ENCODE measurements around the gene NKAIN1. TPM values are rescaled to one million over a fixed set of nuclear protein-coding genes. Genes with fewer than 3 reads are reported as not detected.
A peak's percentile ranks its signal among the peaks of the same experiment; 100 is the strongest.
"Not testable (repeated sequence)": the region's sequence is repeated elsewhere in the genome, so short reads cannot be mapped to it uniquely, and the experiment has no call there.

The NKAIN1 gene
- total RNA-seq (2021; ENCODE audit: unreplicated experiment) = 1.7 TPM
- polyA plus RNA-seq (2012; ENCODE audit: insufficient read length) = 2.5 TPM
- percentile 27 among the genes with signal in this experiment for Bru-seq, nascent RNA
- BruChase-seq, experiment 1, labeled RNA remaining after a 2-hour chase = percentile 30 among the genes with signal in this experiment
- percentile 30 among the genes with signal in this experiment for BruChase-seq, experiment 2, labeled RNA remaining after a 6-hour chase
- long read RNA-seq, partial matches to known transcripts = 0 of 3 reads
- long read RNA-seq, other reads (novel, unspliced or antisense) = 3 of 3 reads

DNA sequence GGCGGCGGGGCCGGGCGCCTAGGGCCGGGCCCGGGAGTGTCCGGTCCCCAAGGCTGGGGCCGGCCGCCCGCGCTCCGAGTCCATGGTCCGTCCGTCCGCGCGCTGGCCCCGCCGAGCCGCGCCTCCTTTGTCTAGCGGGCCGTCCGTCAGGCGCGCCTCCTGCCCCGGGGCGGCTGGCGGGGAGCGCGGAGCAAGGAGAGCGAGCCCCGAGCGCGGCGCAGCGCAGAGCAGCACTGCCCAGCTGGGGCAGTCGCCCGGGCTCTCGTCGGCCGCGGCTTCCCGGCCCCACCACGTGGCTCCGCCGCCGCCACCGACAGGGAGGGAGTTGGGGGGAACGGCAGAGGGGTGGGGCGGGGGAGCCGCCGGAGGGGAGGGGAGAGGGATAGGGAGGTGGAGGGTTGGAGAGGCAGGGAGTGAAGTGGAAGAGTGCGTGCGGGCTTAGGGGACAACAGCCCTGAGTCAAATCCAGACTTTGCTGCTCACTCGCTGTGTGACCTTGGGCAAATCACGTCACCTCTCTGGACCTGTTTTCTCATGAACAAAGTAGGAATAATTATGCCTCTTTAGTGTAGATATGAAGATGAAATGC lies at the start of gene NKAIN1:
TSS of gene NKAIN1 (minus strand) at position 235 of the 589 bp plus-strand sequence. CDS start 340 bp downstream, outside the sequence.
- DNase-seq (ENCODE audit: low read depth, low spot score) (no peak), ATAC-seq (peak; percentile 79)
- Histone ChIP-seq H3K27ac (ENCODE audit: low read length) (no peak within 1 kb of the TSS), H3K27me3 (ENCODE audit: control insufficient read depth, insufficient read depth, low read length) (peaks cover 14% of the 10 kb centered on the region), H3K4me3 (ENCODE audit: low read depth in 2 of 2, low read length in 2 of 2) (peak within 1 kb of the TSS; percentile 33 to 41), H3K4me1 (ENCODE audit: control insufficient read depth, insufficient read depth, low read length) (no peaks in the 10 kb centered on the region), H3K36me3 (ENCODE audit: control insufficient read depth, insufficient read depth, low read length) (no peaks in the 10 kb centered on the region), H3K9me3 (ENCODE audit: control insufficient read depth, insufficient read depth, low read depth, low read length) (no peaks in the 10 kb centered on the region)
- POLR2A ChIA-PET = no interaction called here
- intact Hi-C loops (cut with micrococcal nuclease; ENCODE audit: unreplicated experiment) (loop anchor here (10.0 kb wide), 1 partner anchor 55 kb away; no protein-coding TSS in a partner anchor), in situ Hi-C loops (cut with HindIII; ENCODE audit: low pct_unique_long_range_greater_than_20kb, low sequenced_read_pairs) (no loop called here)
- BruUV-seq (replicated peaks) = no TSS peak
- TF ChIP-seq SIN3A (IDR thresholded peaks at IDR 0.05; ENCODE audit: borderline replicate concordance, insufficient read depth, low read depth, low read length) (no peak), POLR2AphosphoS5 (IDR thresholded peaks at IDR 0.05; ENCODE audit: low read depth, low read length) (no peak), TCF7L2 (IDR thresholded peaks at IDR 0.05; ENCODE audit: low read depth, low read length) (no peak)
- TF ChIP-seq, protein P1, sequence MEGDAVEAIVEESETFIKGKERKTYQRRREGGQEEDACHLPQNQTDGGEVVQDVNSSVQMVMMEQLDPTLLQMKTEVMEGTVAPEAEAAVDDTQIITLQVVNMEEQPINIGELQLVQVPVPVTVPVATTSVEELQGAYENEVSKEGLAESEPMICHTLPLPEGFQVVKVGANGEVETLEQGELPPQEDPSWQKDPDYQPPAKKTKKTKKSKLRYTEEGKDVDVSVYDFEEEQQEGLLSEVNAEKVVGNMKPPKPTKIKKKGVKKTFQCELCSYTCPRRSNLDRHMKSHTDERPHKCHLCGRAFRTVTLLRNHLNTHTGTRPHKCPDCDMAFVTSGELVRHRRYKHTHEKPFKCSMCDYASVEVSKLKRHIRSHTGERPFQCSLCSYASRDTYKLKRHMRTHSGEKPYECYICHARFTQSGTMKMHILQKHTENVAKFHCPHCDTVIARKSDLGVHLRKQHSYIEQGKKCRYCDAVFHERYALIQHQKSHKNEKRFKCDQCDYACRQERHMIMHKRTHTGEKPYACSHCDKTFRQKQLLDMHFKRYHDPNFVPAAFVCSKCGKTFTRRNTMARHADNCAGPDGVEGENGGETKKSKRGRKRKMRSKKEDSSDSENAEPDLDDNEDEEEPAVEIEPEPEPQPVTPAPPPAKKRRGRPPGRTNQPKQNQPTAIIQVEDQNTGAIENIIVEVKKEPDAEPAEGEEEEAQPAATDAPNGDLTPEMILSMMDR (IDR thresholded peaks at IDR 0.05) = no peak
- TF ChIP-seq, protein P2, sequence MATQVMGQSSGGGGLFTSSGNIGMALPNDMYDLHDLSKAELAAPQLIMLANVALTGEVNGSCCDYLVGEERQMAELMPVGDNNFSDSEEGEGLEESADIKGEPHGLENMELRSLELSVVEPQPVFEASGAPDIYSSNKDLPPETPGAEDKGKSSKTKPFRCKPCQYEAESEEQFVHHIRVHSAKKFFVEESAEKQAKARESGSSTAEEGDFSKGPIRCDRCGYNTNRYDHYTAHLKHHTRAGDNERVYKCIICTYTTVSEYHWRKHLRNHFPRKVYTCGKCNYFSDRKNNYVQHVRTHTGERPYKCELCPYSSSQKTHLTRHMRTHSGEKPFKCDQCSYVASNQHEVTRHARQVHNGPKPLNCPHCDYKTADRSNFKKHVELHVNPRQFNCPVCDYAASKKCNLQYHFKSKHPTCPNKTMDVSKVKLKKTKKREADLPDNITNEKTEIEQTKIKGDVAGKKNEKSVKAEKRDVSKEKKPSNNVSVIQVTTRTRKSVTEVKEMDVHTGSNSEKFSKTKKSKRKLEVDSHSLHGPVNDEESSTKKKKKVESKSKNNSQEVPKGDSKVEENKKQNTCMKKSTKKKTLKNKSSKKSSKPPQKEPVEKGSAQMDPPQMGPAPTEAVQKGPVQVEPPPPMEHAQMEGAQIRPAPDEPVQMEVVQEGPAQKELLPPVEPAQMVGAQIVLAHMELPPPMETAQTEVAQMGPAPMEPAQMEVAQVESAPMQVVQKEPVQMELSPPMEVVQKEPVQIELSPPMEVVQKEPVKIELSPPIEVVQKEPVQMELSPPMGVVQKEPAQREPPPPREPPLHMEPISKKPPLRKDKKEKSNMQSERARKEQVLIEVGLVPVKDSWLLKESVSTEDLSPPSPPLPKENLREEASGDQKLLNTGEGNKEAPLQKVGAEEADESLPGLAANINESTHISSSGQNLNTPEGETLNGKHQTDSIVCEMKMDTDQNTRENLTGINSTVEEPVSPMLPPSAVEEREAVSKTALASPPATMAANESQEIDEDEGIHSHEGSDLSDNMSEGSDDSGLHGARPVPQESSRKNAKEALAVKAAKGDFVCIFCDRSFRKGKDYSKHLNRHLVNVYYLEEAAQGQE (IDR thresholded peaks at IDR 0.05; ENCODE audit: insufficient read depth in 1 of 2, low read depth in 2 of 2, low read length in 1 of 2) = no peak
- CTCF ChIA-PET = no interaction called here

DNA sequence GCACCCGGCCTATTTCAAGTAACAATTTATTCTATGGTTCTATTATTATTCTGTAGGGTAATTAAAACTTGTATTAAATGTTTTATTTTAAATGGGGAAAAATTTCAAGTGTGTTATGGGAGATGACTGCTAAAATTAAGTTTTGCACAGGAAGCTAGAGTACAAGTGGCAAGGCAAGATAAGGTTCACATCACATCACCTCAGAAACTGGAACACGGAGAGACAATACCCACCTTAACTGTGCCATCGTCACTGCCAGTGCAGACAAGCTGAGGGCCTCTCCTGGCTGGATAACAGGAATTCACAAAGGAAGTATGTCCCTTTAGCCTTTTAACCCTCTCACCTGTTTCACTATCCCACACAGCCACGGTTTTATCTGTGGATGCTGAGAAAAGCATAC lies 49.3 kb upstream of the NKAIN1 start:
- TF ChIP-seq, protein P2 (IDR thresholded peaks at IDR 0.05; ENCODE audit: insufficient read depth in 1 of 2, low read depth in 2 of 2, low read length in 1 of 2) = no peak
- TF ChIP-seq POLR2AphosphoS5 (IDR thresholded peaks at IDR 0.05; ENCODE audit: low read depth, low read length) (no peak), SIN3A (IDR thresholded peaks at IDR 0.05; ENCODE audit: borderline replicate concordance, insufficient read depth, low read depth, low read length) (no peak), TCF7L2 (IDR thresholded peaks at IDR 0.05; ENCODE audit: low read depth, low read length) (no peak)
- TF ChIP-seq, protein P1 (IDR thresholded peaks at IDR 0.05) = no peak
- H3K27ac ChIP-seq (ENCODE audit: low read length) = no peak overlapping the region
- no peaks in the 10 kb centered on the region for H3K27me3 ChIP-seq (ENCODE audit: control insufficient read depth, insufficient read depth, low read length)
- ChIA-PET POLR2A (no interaction called here), CTCF (interaction anchor here (0.6 to 1.0 kb wide), 2 partner anchors 133 to 555 kb away, joined by 4 to 10 read pairs; no protein-coding TSS in a partner anchor)
- no peaks in the 10 kb centered on the region for H3K4me1 ChIP-seq (ENCODE audit: control insufficient read depth, insufficient read depth, low read length)
- H3K9me3 ChIP-seq (ENCODE audit: control insufficient read depth, insufficient read depth, low read depth, low read length) = no peaks in the 10 kb centered on the region
- no peak for DNase-seq (ENCODE audit: low read depth, low spot score)
- no peak overlapping the region for H3K4me3 ChIP-seq (ENCODE audit: low read depth in 2 of 2, low read length in 2 of 2)
- H3K36me3 ChIP-seq (ENCODE audit: control insufficient read depth, insufficient read depth, low read length) = peaks cover 29% of the 10 kb centered on the region
- intact Hi-C loops (cut with micrococcal nuclease; ENCODE audit: unreplicated experiment) = no loop called here
- in situ Hi-C loops (cut with HindIII; ENCODE audit: low pct_unique_long_range_greater_than_20kb, low sequenced_read_pairs) = no loop called here
- no TSS peak for BruUV-seq (replicated peaks)
- ATAC-seq = no peak

DNA sequence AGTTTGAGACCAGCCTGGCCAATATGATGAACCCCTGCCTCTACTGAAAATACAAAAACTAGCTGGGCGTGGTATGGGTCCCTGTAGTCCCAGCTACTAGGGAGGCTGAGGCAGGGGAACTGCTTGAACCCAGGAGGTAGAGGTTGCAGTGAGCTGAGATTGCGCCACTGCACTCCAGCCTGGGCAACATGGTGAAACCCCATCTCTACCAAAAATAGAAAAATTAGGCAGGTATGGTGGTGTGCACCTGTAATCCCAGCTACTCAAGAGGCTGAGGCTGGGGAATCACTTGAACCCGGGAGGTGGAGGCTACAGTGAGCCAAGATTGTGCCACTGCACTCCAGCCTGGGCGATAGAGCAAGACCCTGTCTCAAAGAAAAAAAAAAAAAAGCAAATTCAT lies 48.1 kb upstream of the NKAIN1 start:
- H3K27ac ChIP-seq (ENCODE audit: low read length); POLR2A ChIA-PET; intact Hi-C loops (cut with micrococcal nuclease; ENCODE audit: unreplicated experiment); DNase-seq (ENCODE audit: low read depth, low spot score); ATAC-seq; H3K4me3 ChIP-seq (ENCODE audit: low read depth in 2 of 2, low read length in 2 of 2); H3K27me3 ChIP-seq (ENCODE audit: control insufficient read depth, insufficient read depth, low read length); in situ Hi-C loops (cut with HindIII; ENCODE audit: low pct_unique_long_range_greater_than_20kb, low sequenced_read_pairs); H3K9me3 ChIP-seq (ENCODE audit: control insufficient read depth, insufficient read depth, low read depth, low read length); BruUV-seq (replicated peaks); H3K4me1 ChIP-seq (ENCODE audit: control insufficient read depth, insufficient read depth, low read length); CTCF ChIA-PET: not testable (repeated sequence)
- peaks cover 28% of the 10 kb centered on the region for H3K36me3 ChIP-seq (ENCODE audit: control insufficient read depth, insufficient read depth, low read length)
